Fibroblast of mammary gland (primary cell): ENCODE data around the gene PAQR5.

Experiments used
- DNase-seq: peaks from one replicate; pipeline ENCODE4 v3.0.0-alpha.2; 2010; ENCODE audit warnings: low read depth
- H3K4me3 ChIP-seq: 2 replicates; pipeline ENCODE4 v1.5.1; 2011; ENCODE audit warnings: low read depth, mild to moderate bottlenecking, low read length, moderate library complexity; ENCODE audit not compliant: control insufficient read depth
- CTCF ChIP-seq: conservative IDR thresholded peaks from 2 replicates; pipeline ENCODE4 v1.5.1; 2011; ENCODE audit warnings: low read depth, low read length, inconsistent platforms; ENCODE audit not compliant: control insufficient read depth, insufficient read depth

The PAQR5 gene, protein sequence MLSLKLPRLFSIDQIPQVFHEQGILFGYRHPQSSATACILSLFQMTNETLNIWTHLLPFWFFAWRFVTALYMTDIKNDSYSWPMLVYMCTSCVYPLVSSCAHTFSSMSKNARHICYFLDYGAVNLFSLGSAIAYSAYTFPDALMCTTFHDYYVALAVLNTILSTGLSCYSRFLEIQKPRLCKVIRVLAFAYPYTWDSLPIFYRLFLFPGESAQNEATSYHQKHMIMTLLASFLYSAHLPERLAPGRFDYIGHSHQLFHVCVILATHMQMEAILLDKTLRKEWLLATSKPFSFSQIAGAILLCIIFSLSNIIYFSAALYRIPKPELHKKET

DNA sequence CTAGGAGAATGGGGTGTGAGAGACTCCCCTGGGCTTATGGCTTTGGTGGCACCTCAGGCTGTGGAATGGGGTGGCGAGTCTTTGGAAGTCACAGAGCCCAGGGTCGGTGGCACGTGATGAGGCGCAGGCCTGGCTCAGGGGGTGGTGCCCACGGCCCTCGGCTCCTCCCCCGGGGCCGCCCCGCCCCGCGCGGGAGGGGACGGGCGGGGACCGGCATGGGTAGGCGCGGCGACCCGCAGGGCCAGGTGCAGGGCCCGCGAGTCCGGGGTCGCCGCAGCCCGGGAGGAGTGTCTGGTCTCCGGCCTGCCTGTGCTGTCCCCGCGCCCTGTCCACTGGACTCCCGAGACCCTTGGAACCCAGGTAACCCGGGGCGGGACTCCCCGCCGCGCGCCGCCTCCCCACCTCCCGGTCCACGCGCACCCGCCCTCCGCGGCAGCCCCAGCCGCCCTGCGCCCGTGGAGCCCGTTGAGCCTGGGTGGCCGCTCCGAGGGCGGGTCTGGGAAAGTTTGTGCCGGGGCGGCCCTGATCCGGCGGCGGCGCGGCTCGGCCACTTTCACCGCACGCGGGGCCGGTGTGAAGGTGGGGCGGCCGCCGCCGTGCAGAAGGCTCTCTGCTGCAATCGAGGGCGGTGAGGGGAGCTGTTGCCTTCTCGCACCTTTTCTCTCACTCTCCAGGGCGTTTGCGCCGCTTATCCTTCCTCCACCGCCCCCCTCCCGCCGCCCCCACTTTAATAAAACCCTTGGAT, at the start of gene PAQR5:
Gene PAQR5, plus strand, starts transcription at position 216 of the 745 bp plus-strand sequence. CDS start 61,169 bp downstream, outside the sequence.
- peak within 1 kb of the TSS; percentile 43 for H3K4me3 ChIP-seq
- DNase-seq = no peak
- TF ChIP-seq CTCF = no peak

DNA sequence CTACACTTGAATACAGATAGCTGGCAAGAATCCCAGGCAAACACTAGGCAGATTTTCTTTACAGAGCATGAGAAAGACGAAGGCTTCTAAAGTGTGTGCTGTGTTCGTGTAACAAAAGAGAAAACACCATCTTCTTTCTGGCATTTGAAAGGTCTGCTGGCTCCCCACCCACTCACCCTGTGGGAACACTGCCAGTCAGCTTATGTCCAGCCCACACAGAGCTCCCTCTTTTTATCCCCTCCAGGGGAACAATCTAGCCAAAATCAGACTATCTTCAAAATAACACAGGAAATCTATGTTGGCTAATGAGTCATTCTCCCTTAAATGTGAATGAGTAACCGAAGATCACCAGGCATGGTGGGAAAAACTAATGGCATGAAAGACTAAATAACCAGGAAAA, 45.6 kb upstream of the PAQR5 start:
- peak; percentile 93 for DNase-seq
- no peak for TF ChIP-seq CTCF
- H3K4me3 ChIP-seq = no peak overlapping the region

DNA sequence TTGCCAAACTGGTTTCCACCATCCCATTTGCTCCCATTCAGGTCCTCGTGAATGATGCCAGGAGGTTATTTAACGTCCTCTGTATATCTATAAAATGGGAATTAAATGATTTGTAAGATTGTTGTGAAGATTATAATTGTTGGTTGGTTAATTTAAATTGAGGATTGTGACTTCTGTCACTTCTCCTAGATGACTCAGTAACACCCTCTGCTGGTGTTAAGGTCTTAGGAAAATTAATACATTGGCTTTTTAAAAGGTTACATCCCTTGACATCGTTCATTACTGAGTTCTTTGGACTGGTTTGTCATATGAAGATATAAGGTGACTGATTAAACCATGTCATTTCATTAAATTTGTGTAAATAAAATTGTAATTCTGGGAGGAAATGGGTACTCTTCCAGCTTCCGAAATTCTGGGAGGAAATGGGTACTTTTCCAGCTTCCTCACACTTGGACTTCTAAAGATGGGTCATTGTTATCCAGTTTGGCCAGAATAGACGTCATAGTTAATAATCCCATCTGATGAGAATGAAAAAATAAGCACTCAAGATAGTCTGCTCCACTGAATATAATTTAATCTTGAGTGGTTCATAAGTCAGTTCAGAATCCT, 33.3 kb upstream of the PAQR5 start:
- peak; percentile 48 for DNase-seq
- H3K4me3 ChIP-seq = no peak overlapping the region
- peak; percentile 47 for TF ChIP-seq CTCF

DNA sequence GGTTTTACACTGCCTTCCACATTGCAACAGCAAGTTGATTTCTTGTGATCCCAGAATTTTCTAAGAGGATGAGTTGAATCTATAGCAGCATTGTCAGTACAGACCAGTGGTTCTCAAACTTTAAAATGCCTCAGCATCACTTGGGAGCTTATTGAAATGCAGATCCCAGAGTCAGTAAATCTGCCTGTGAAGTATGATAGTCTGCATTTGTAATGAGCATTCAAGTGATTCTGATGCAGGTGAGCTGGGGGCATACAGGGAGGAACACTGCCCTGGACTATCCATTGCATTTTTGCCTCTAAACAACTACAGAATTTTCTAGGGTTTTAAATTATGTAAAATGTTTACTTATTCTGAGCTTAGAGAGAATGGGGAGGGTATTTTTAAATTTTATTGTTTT, 27.5 kb upstream of the PAQR5 start:
- H3K4me3 ChIP-seq = no peak overlapping the region
- no peak for TF ChIP-seq CTCF
- no peak for DNase-seq

- no peak overlapping the region for H3K4me3 ChIP-seq
- DNase-seq = no peak
- TF ChIP-seq CTCF = no peak
These were observed 26.6 kb upstream of the PAQR5 start for GRCh38 chr15:69272139-69272538.

GRCh38 chr15:69272891-69273290, 25.8 kb upstream of the PAQR5 start:
- no peak for TF ChIP-seq CTCF

More at GRCh38 chr15:69272891-69273290, 25.8 kb upstream of the PAQR5 start:
- no peak overlapping the region for H3K4me3 ChIP-seq
- no peak for DNase-seq
